T-helper 22 cell (primary cell): ENCODE results near the gene PBX2.
A peak's percentile ranks its signal among the peaks of the same experiment; 100 is the strongest.
"Not testable (repeated sequence)": the region's sequence is repeated elsewhere in the genome, so short reads cannot be mapped to it uniquely, and the experiment has no call there.

ENCODE experiments used
- DNase-seq: peaks from one replicate; pipeline ENCODE4 v3.0.0-alpha.2; 2020; ENCODE audit warnings: low read depth

The PBX2 gene

GRCh38 chr6:32202186-32202585 lies 12.2 kb upstream of the PBX2 start:
- DNase-seq = no peak

- DNase-seq = no peak
Observed at GRCh38 chr6:32200711-32201475, 10.9 kb upstream of the PBX2 start.

- DNase-seq = no peak
Observed at GRCh38 chr6:32198866-32199265, 8.9 kb upstream of the PBX2 start.

GRCh38 chr6:32198345-32198696 lies 8.3 kb upstream of the PBX2 start:
- no peak for DNase-seq

- no peak for DNase-seq
Observed at GRCh38 chr6:32196682-32197616, 6.9 kb upstream of the PBX2 start.

GRCh38 chr6:32195902-32196681 lies 6.1 kb upstream of the PBX2 start:
- DNase-seq = peak; percentile 51

GRCh38 chr6:32195652-32195901 lies 5.6 kb upstream of the PBX2 start:
- peak; percentile 99 for DNase-seq

GRCh38 chr6:32194825-32195651 lies 5.0 kb upstream of the PBX2 start:
- no peak for DNase-seq

GRCh38 chr6:32194388-32194787 lies 4.4 kb upstream of the PBX2 start:
- DNase-seq = no peak

GRCh38 chr6:32193096-32193495 lies 3.1 kb upstream of the PBX2 start:
- not testable (repeated sequence) for DNase-seq

GRCh38 chr6:32192608-32193039 lies 2.6 kb upstream of the PBX2 start, which contains the start of gene GPSM3:
GPSM3 (minus strand) TSS chr6:32192643; CDS start chr6:32192513, 130 bp downstream.
- DNase-seq = peak; percentile 35

GRCh38 chr6:32191696-32192607 lies 1.9 kb upstream of the PBX2 start:
- peak; percentile 46 for DNase-seq

GRCh38 chr6:32190911-32191677 lies 1.1 kb upstream of the PBX2 start:
- DNase-seq = no peak

- no peak for DNase-seq
Observed at GRCh38 chr6:32189742-32190053, 304 bp downstream of the PBX2 start.

GRCh38 chr6:32189069-32189741 lies 797 bp downstream of the PBX2 start:
- no peak for DNase-seq

- DNase-seq = no peak
Observed at GRCh38 chr6:32188381-32189068, 1.5 kb downstream of the PBX2 start.

GRCh38 chr6:32187725-32188380 lies 2.1 kb downstream of the PBX2 start:
- not testable (repeated sequence) for DNase-seq

- DNase-seq = no peak
Observed at GRCh38 chr6:32187009-32187709, 2.8 kb downstream of the PBX2 start.
